ENCODE results near the gene SDC3. TPM values are rescaled to one million over a fixed set of nuclear protein-coding genes. Genes with fewer than 3 reads are reported as not detected.

Gene SDC3
- total and polyA plus RNA-seq, 2 of the 8 experiments (the other 6 are each of a cell fraction or from before 2014, with no cell fraction given): 7.0 to 27.0 TPM

DNA sequence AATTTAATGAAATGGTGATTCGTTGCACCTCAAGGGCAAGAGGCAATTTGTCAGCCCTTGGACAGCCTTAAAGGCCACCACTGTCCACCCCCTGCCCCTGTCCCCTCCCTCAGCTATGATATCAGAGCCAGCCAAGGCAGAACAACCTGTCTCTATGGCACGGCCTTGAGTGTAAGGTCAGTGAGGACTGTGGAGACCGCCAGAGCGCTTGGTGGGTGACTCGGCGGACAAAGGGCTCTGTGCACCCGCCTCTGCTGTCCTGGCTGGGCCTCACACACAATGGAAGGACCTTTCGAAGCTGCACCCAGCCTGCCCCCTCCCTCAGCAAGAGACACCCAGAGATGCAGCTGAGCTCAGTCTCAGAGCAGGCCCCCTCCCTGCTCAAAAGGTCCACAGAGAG is 50.6 kb downstream of the SDC3 start:
- Histone ChIP-seq H3K4me1 (replicated peaks in 1 of 4; ENCODE audit: control insufficient read depth in 3 of 4, insufficient read depth in 4 of 4, low read length in 3 of 4) (peaks cover 15 to 33% (median 24%) of the 10 kb centered on the region in 4 experiments), H2BK15ac (ENCODE audit: low read length) (no peak overlapping the region), H3K27ac (ENCODE audit: low read depth, low read length) (no peak overlapping the region), H2BK20ac (ENCODE audit: low read length) (no peak overlapping the region), H3K9ac (replicated peaks in 1 of 4; ENCODE audit: extremely low read depth in 1 of 4, low read depth in 3 of 4, low read length in 3 of 4) (no peak overlapping the region), H3K56ac (replicated peaks; ENCODE audit: insufficient read length, low read depth, low read length) (no peak overlapping the region), H3K9me3 (ENCODE audit: insufficient read depth in 2 of 2, low read depth in 1 of 2, low read length in 1 of 2) (no peaks in the 10 kb centered on the region), H3K4me3 (ENCODE audit: extremely low read depth in 1 of 4, insufficient read depth in 2 of 4, low read depth in 3 of 4, low read length in 4 of 4) (no peak overlapping the region), H4K20me1 (replicated peaks in 1 of 2; ENCODE audit: control insufficient read depth in 1 of 2, insufficient read depth in 2 of 2, low read length in 2 of 2) (no peaks in the 10 kb centered on the region), H2BK12ac (ENCODE audit: low read depth, low read length) (peak overlapping the region; percentile 30; the same call in 1 of the 2 replicates), H2AFZ (ENCODE audit: low read length) (no peak overlapping the region), H3K18ac (ENCODE audit: extremely low read depth, low read length) (no peak overlapping the region), H3K79me1 (ENCODE audit: low read depth, low read length) (no peaks in the 10 kb centered on the region), H3K4me2 (ENCODE audit: insufficient read depth in 1 of 2, low read depth in 2 of 2, low read length in 2 of 2) (no peak overlapping the region), H3K23ac (ENCODE audit: insufficient read length) (no peak overlapping the region), H4K5ac (ENCODE audit: insufficient read length, low read depth, low read length) (no peak overlapping the region), H3K23me2 (ENCODE audit: low read depth, low read length) (peaks cover 1% of the 10 kb centered on the region; the same call in 1 of the 2 replicates), H3K27me3 (replicated peaks in 1 of 4; ENCODE audit: control insufficient read depth in 3 of 4, extremely low read depth in 1 of 4, insufficient read depth in 3 of 4, low read length in 3 of 4) (no peaks in the 10 kb centered on the region), H3K36me3 (ENCODE audit: control insufficient read depth in 2 of 4, insufficient read depth in 4 of 4, low read length in 3 of 4) (no peaks in the 10 kb centered on the region), H2BK5ac (ENCODE audit: low read depth, low read length) (no peak overlapping the region), H4K8ac (ENCODE audit: extremely low read depth, insufficient read depth, low read length) (no peak overlapping the region), H4K91ac (replicated peaks; ENCODE audit: insufficient read length, low read length) (no peak overlapping the region), H3K4ac (replicated peaks; ENCODE audit: insufficient read length, low read depth, low read length) (no peak overlapping the region), H3K79me2 (ENCODE audit: control insufficient read depth in 1 of 2, insufficient read depth in 2 of 2, low read length in 2 of 2) (no peaks in the 10 kb centered on the region), H2BK120ac (replicated peaks; ENCODE audit: low read depth, low read length) (no peak overlapping the region), H2AK5ac (ENCODE audit: low read depth, low read length) (no peak overlapping the region), H3K14ac (ENCODE audit: insufficient read length) (no peak overlapping the region)
- FAIRE-seq: no peak
- POLR2A ChIA-PET (ENCODE audit: partially characterized antibody): interaction anchor here (1.0 to 1.2 kb wide), 3 partner anchors 9 to 34 kb away, joined by 3 read pairs; no protein-coding TSS in a partner anchor
- WGBS, 2 experiments (ENCODE audit: extremely low coverage in 1 of 2, insufficient coverage in 1 of 2, insufficient read length in 1 of 2, insufficient replicate concordance in 2 of 2, low coverage in 1 of 2, low lambda C conversion rate in 2 of 2, missing lambda C conversion rate in 1 of 2): 87% methylated on average over 8 of the region's 8 CpGs; no CpG with 5 or more reads in 1 of the 2 experiments
- CTCF ChIA-PET (ENCODE audit: partially characterized antibody): interaction anchor here (0.8 to 6.2 kb wide), 4 partner anchors 10 to 116 kb away, joined by 3 to 57 read pairs (median 6); no protein-coding TSS in a partner anchor
- no peak for DNase-seq (ENCODE audit: low read depth in 1 of 2, low spot score in 2 of 2)
- TF ChIP-seq KDM1A (IDR thresholded peaks at IDR 0.05; ENCODE audit: borderline replicate concordance, low read length) (no peak), BACH1 (IDR thresholded peaks at IDR 0.05; ENCODE audit: low read length) (no peak), SP2 (IDR thresholded peaks at IDR 0.05; ENCODE audit: low read length) (no peak), EZH2 (IDR thresholded peaks at IDR 0.05; ENCODE audit: low read depth, low read length, severe bottlenecking) (no peak), NANOG (IDR thresholded peaks at IDR 0.05; ENCODE audit: insufficient read depth, low read depth, low read length, poor library complexity, severe bottlenecking) (no peak), TAF7 (optimal IDR thresholded peaks at IDR 0.05; ENCODE audit: borderline replicate concordance, low read depth, low read length) (no peak), GTF2F1 (IDR thresholded peaks at IDR 0.05; ENCODE audit: borderline replicate concordance, low read depth, low read length) (no peak), TAF1 (IDR thresholded peaks at IDR 0.05; ENCODE audit: low read depth, low read length) (no peak), POLR2AphosphoS5 (IDR thresholded peaks at IDR 0.05; ENCODE audit: low read depth, low read length) (no peak), JUND (IDR thresholded peaks at IDR 0.05; ENCODE audit: low read length) (no peak), SIRT6 (IDR thresholded peaks at IDR 0.05; ENCODE audit: low read length) (no peak)
- TF ChIP-seq, protein P1, sequence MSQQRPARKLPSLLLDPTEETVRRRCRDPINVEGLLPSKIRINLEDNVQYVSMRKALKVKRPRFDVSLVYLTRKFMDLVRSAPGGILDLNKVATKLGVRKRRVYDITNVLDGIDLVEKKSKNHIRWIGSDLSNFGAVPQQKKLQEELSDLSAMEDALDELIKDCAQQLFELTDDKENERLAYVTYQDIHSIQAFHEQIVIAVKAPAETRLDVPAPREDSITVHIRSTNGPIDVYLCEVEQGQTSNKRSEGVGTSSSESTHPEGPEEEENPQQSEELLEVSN (IDR thresholded peaks at IDR 0.05): no peak
